ENCODE results near the gene CPVL.

DNA sequence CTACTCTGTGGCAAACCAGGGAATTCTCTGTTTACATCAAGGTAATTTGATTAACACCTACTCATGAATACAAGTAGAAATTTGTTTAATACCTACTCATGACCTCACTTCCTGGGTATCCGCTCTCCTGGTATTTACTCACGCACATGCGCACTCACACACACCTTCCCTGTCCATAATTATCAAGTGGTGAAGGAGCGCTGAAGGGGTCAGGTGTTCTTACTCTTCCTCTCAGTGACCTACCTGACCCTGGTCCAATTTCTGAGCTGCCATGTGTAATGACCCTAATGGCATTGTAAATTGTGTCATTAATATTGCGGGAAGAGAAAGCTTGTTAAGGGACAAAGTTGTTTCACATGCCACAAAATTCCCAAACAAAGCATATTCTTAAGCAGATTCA is 146.9 kb downstream of the CPVL start:
- TF ChIP-seq, protein P1, sequence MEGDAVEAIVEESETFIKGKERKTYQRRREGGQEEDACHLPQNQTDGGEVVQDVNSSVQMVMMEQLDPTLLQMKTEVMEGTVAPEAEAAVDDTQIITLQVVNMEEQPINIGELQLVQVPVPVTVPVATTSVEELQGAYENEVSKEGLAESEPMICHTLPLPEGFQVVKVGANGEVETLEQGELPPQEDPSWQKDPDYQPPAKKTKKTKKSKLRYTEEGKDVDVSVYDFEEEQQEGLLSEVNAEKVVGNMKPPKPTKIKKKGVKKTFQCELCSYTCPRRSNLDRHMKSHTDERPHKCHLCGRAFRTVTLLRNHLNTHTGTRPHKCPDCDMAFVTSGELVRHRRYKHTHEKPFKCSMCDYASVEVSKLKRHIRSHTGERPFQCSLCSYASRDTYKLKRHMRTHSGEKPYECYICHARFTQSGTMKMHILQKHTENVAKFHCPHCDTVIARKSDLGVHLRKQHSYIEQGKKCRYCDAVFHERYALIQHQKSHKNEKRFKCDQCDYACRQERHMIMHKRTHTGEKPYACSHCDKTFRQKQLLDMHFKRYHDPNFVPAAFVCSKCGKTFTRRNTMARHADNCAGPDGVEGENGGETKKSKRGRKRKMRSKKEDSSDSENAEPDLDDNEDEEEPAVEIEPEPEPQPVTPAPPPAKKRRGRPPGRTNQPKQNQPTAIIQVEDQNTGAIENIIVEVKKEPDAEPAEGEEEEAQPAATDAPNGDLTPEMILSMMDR (IDR thresholded peaks at IDR 0.05; ENCODE audit: insufficient read depth, low read depth, low read length), result no peak
- no peak for TF ChIP-seq EZH2 (IDR thresholded peaks at IDR 0.05; ENCODE audit: insufficient read depth, low read length)
